ENCODE results near the gene CNN2. TPM values are rescaled to one million over a fixed set of nuclear protein-coding genes. Genes with fewer than 3 reads are reported as not detected.

CNN2 gene
- total and polyA plus RNA-seq, 9 of the 15 experiments (the other 6 are each of a cell fraction or from before 2014, with no cell fraction given) = 12.1 to 174 (median 52.7) TPM

DNA sequence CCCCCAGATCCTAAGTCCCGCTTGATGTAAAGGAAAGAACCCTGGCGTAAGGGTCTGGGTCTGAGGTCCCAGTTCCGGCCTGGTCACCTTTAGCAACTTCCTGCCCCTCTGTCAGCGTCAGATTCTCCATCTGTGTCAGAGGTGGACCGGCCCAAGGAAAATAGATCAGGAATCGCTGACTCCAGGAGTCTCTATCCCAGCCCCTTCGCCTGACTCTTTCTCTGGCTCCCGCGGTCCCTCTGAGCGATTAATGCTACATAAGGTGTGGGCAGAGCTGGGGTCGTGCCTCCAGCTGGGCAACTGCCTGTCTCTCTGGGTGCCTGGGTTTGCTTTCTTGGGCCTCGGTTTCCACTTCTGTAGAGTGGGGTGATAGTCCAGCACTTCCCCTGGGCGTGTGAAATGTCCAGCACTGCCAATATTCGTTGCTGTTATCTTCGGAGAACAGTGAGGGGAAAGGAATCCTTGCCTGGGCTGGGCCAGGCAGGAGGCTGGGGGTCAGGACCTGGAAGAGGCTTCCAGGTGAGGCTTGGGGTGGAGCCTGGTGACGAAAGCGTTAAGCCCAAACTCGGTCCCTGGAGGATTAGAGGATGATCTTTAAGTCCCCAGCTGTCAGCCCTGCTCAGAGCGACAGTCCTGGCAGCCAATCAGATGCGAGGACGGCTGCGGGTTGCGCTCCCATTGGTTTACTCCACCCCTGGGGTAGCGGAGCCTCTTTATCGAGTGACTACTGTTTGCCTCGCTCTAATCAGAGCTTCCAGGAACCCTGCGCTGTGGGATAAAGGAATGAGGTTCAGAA is 14.3 kb downstream of the CNN2 start (continued):
- TF ChIP-seq, protein P1, sequence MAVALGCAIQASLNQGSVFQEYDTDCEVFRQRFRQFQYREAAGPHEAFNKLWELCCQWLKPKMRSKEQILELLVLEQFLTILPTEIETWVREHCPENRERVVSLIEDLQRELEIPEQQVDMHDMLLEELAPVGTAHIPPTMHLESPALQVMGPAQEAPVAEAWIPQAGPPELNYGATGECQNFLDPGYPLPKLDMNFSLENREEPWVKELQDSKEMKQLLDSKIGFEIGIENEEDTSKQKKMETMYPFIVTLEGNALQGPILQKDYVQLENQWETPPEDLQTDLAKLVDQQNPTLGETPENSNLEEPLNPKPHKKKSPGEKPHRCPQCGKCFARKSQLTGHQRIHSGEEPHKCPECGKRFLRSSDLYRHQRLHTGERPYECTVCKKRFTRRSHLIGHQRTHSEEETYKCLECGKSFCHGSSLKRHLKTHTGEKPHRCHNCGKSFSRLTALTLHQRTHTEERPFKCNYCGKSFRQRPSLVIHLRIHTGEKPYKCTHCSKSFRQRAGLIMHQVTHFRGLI (CRISPR knock-in tag; IDR thresholded peaks at IDR 0.05) = no peak
- TF ChIP-seq CBFA2T3 (IDR thresholded peaks at IDR 0.05) (peak; percentile 93), PTBP1 (IDR thresholded peaks at IDR 0.05; ENCODE audit: low read depth, low read length) (peak; percentile 98), HDAC6 (IDR thresholded peaks at IDR 0.05; ENCODE audit: low read depth, low read length) (no peak), ZC3H8 (IDR thresholded peaks at IDR 0.05) (no peak), ZFP36 (IDR thresholded peaks at IDR 0.05; ENCODE audit: low read depth, low read length, partially characterized antibody) (peak; percentile 83), LCOR (CRISPR knock-in tag; IDR thresholded peaks at IDR 0.05) (peak; percentile 94), ZNF175 (CRISPR knock-in tag; IDR thresholded peaks at IDR 0.05; ENCODE audit: low read depth) (no peak), NCOR1 (IDR thresholded peaks at IDR 0.05) (peak; percentile 80), SIN3A (IDR thresholded peaks at IDR 0.05; ENCODE audit: borderline replicate concordance in 2 of 2, control insufficient read depth in 1 of 2, low read depth in 2 of 2, low read length in 2 of 2) (peak; percentile 56 to 69; a peak in 2 of 4 replicates), MXI1 (IDR thresholded peaks at IDR 0.05; ENCODE audit: low read depth, low read length) (0 out of 2 replicates have a peak, but pooled peaks have one; percentile 13), NR2F6 (CRISPR knock-in tag; IDR thresholded peaks at IDR 0.05) (no peak), RAD51 (IDR thresholded peaks at IDR 0.05; ENCODE audit: borderline replicate concordance, low read depth) (no peak)
- TF ChIP-seq, protein P2, sequence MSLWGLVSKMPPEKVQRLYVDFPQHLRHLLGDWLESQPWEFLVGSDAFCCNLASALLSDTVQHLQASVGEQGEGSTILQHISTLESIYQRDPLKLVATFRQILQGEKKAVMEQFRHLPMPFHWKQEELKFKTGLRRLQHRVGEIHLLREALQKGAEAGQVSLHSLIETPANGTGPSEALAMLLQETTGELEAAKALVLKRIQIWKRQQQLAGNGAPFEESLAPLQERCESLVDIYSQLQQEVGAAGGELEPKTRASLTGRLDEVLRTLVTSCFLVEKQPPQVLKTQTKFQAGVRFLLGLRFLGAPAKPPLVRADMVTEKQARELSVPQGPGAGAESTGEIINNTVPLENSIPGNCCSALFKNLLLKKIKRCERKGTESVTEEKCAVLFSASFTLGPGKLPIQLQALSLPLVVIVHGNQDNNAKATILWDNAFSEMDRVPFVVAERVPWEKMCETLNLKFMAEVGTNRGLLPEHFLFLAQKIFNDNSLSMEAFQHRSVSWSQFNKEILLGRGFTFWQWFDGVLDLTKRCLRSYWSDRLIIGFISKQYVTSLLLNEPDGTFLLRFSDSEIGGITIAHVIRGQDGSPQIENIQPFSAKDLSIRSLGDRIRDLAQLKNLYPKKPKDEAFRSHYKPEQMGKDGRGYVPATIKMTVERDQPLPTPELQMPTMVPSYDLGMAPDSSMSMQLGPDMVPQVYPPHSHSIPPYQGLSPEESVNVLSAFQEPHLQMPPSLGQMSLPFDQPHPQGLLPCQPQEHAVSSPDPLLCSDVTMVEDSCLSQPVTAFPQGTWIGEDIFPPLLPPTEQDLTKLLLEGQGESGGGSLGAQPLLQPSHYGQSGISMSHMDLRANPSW (CRISPR knock-in tag; IDR thresholded peaks at IDR 0.05) = no peak
- TF ChIP-seq, protein P3, sequence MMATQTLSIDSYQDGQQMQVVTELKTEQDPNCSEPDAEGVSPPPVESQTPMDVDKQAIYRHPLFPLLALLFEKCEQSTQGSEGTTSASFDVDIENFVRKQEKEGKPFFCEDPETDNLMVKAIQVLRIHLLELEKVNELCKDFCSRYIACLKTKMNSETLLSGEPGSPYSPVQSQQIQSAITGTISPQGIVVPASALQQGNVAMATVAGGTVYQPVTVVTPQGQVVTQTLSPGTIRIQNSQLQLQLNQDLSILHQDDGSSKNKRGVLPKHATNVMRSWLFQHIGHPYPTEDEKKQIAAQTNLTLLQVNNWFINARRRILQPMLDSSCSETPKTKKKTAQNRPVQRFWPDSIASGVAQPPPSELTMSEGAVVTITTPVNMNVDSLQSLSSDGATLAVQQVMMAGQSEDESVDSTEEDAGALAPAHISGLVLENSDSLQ (IDR thresholded peaks at IDR 0.05) = peak; percentile 100
- TF ChIP-seq, protein P4, sequence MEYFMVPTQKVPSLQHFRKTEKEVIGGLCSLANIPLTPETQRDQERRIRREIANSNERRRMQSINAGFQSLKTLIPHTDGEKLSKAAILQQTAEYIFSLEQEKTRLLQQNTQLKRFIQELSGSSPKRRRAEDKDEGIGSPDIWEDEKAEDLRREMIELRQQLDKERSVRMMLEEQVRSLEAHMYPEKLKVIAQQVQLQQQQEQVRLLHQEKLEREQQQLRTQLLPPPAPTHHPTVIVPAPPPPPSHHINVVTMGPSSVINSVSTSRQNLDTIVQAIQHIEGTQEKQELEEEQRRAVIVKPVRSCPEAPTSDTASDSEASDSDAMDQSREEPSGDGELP (CRISPR knock-in tag; IDR thresholded peaks at IDR 0.05; ENCODE audit: borderline replicate concordance) = peak; percentile 99
- TF ChIP-seq, protein P5, sequence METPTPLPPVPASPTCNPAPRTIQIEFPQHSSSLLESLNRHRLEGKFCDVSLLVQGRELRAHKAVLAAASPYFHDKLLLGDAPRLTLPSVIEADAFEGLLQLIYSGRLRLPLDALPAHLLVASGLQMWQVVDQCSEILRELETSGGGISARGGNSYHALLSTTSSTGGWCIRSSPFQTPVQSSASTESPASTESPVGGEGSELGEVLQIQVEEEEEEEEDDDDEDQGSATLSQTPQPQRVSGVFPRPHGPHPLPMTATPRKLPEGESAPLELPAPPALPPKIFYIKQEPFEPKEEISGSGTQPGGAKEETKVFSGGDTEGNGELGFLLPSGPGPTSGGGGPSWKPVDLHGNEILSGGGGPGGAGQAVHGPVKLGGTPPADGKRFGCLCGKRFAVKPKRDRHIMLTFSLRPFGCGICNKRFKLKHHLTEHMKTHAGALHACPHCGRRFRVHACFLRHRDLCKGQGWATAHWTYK (CRISPR knock-in tag; IDR thresholded peaks at IDR 0.05) = 0 out of 2 replicates have a peak, but pooled peaks have one; percentile 12
- TF ChIP-seq, protein P6, sequence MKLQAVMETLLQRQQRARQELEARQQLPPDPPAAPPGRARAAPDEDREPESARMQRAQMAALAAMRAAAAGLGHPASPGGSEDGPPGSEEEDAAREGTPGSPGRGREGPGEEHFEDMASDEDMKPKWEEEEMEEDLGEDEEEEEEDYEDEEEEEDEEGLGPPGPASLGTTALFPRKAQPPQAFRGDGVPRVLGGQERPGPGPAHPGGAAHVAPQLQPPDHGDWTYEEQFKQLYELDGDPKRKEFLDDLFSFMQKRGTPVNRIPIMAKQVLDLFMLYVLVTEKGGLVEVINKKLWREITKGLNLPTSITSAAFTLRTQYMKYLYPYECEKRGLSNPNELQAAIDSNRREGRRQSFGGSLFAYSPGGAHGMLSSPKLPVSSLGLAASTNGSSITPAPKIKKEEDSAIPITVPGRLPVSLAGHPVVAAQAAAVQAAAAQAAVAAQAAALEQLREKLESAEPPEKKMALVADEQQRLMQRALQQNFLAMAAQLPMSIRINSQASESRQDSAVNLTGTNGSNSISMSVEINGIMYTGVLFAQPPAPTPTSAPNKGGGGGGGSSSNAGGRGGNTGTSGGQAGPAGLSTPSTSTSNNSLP (IDR thresholded peaks at IDR 0.05; ENCODE audit: borderline replicate concordance, low read depth, low read length) = peak; percentile 58; the same call in 1 of the 2 replicates
